ENCODE results near the gene COG3.
A peak's percentile ranks its signal among the peaks of the same experiment; 100 is the strongest.

The COG3 gene

DNA sequence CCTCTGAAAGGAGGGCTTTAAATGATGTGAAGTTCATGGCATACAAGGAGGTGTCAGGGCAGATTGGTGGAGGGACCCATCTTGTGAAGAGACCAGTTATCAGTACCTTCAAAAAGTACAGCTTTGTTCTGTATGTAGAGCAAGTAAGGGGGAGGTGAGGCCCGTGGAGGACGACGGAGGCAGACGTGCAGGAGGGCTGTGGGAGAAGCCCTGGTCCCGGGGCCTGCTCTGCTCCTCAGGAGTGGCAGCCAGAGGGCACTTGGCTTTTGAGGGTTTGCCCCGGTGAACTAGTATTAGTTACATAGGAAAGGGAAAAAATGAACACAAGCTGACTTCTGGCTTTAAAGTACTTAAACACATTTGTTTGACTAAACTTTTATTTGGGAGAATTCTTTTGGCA lies 42.1 kb downstream of the COG3 start:
- no peak for DNase-seq (ENCODE audit: low read depth)

DNA sequence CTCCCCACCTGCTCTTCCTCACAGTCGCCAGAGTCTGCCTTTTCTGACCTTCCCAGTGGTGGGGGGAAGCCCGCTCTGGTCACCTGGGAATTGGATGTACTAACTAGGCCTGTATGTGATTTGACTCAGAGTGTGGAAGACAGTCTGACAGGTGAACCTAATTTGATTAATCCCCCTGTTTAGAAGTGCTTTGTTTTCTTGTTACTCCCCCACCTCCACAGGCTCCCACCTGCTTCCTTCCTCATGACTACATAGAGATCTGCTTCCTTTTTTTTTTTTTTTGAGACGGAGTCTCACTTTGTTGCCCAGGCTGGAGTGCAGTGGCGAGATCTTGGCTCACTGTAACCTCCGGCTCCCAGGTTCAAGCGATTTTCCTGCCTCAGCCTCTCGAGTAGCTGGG lies 44.0 kb downstream of the COG3 start:
- DNase-seq (ENCODE audit: low read depth): no peak

DNA sequence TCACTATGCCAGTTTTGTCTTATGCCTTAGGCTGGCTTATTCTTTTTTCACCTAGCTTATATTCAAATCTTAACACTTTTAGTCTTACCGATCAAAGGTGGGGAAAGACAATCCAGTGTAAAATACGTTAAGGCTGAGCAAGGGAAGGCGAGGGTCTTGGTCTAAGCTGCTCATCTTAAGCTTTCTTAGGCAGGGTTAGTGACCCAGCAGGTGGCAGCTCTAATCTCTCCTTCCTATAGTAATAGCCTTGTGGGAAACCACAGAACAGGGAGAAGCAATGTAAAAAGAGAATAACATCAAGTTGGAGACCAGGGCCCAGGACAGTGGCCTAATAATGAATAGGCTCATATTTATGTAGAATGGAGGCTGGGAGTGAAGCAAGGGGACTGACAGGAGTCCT lies 45.9 kb downstream of the COG3 start:
- DNase-seq (ENCODE audit: low read depth): no peak

DNA sequence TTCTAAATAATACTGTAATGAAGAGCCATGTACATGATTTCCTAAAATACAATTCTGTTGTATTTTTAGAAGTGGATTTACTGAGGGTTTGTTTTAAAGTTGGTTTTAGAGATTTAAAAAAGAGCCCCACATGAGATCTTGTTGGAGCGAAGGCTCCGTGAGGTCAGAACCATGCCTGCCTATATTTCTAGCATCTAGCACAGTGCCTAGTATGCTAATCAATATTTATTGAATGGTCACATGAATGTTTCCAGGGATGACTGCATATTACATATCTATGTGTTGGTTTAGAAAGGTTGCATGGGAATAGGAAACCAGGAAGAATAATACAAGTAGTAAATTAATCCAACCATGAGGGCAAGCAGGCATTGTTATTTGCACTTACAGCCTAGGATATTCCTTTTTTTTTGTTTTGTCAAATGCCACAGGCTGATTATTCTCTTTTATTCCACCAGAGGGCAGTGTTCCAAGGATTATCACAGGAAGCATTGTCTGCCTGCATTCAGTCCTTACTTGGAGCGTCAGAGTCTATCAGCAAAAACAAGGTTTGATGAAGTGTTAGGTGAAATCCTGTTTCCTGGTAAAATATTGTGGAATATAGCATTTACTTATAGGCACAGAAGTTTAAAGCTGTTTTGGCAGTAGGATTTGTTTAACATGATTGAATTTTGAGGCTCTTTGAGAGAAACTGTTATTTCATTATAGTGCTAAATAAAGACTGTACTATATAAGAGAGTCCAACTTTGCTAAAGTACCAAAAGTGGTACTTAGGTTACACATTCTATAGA lies 46.8 kb downstream of the COG3 start:
- DNase-seq (ENCODE audit: low read depth): peak; percentile 84

DNA sequence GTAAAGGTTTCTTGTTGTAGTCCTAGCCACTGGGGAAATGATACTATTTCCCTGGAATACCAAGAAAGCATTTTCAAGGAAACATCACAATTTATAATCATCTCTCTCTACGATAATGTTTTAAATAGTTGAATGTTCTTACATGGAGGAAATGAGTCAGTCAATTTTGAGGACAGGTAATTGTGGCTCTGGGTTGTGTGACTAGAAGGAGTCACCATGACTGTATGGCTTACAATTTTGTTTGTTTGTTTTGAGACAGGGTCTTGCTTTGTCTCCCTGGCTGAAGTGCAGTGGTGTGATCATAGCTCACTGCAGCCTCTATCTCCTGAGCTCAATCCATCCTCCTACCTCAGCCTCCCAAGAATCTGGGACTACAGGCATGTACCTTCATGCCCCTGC lies 47.4 kb downstream of the COG3 start:
- peak; percentile 75 for DNase-seq (ENCODE audit: low read depth)

DNA sequence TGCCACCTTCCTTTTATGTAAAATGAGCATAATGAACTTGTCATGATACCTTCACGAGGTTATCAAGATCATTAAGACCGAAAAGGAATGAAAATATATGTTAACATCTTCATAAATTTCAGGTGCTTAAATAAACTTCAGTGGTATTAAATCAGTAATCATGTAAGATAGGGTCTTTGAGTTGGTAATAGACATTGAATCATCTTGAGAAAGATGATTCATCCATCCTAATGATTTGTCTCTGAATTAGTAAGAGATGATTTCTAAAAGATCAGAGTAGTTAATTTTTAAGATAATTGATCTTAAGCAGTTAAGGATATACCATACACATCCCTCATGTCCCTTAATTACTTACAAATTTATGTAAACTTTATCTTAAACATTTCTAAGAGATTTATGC lies 52.0 kb downstream of the COG3 start:
- DNase-seq (ENCODE audit: low read depth): peak; percentile 10

DNA sequence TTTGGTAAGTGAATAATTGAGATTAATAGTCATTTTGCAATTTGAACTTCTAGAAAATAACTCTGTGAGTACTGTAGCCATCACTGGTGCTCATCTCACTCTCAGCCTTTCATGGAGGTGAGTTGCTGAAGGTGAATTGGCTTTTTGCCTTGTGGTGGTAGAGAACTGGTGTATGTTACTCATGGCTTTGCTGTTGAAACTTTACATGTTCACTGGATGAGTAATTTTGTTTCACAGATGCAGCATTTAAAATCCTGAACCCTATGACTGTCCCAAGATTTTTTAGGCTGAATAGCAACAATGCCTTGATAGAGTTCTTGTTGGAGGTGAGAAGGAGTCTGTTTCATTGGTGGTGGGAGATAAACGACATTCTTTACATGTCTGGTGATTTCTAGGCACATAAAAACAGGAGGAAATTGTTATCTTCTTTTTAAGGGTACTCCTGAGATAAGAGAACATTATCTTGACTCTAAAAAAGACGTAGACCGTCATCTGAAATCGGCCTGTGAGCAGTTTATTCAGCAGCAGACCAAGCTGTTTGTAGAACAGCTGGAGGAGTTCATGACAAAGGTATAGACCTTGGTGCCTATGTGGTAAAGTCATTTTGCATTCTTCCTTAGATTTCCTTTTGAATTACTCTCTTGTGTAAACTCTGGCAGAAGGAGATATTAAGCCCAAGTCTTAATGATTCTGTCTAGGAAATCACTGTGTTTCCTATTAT lies 53.9 kb downstream of the COG3 start:
- peak; percentile 87 for DNase-seq (ENCODE audit: low read depth)

DNA sequence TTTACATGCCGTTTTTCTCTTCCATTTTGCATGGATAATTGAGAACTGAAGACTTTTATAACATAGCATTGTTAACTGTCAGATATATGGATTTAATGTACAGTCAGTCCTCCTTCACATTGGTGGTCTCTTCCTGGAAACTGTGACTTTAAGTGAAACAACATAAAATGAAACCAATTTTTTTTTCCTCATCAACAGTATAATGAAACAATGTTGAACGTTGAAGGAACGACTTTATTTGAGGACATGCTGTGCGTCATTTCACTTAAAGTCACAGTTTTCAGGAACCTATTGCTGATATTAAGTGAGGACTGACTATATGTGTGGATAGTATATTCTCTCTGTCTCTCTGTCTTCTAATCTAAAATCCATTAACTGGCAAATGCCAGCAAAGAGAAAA lies 54.8 kb downstream of the COG3 start:
- DNase-seq (ENCODE audit: low read depth): no peak

DNA sequence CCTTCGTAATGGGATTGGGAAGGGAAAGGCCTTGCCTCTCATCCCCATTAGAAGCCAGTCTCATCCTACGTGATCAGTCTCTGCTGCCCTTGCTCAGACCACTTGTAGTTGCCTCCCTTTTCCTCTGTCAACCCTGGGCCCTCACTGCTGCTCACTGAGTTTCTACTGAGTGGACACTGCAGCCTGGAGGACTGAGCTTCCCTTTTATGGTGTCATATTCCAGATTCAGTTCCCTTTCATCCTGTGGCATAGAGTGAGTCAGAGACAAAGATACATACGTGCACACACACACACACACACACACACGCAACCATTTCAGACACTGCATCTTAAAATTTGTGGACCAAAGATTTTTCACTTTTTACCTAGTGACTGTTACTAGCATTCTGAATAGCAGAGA lies 56.6 kb downstream of the COG3 start:
- DNase-seq (ENCODE audit: low read depth): peak; percentile 81

DNA sequence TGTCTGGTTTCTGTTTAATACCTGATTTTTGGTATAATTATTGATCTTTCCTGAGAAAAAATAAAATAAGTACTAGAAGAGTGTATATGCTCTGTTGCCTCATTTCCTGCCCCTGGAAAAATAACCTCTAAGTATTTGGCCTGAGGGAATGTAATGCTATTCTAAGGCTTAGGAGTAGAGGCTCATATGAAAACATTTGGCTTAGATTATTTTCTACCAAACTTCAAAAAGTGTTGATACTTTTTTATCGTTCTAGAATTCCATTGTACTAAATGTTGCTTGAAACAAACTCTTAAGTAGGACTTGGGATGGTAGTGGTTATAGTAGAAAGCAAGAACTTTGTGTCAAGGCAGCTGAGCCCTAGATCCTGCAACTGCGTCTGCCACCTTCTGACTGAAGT lies 57.8 kb downstream of the COG3 start:
- DNase-seq (ENCODE audit: low read depth): peak; percentile 54

DNA sequence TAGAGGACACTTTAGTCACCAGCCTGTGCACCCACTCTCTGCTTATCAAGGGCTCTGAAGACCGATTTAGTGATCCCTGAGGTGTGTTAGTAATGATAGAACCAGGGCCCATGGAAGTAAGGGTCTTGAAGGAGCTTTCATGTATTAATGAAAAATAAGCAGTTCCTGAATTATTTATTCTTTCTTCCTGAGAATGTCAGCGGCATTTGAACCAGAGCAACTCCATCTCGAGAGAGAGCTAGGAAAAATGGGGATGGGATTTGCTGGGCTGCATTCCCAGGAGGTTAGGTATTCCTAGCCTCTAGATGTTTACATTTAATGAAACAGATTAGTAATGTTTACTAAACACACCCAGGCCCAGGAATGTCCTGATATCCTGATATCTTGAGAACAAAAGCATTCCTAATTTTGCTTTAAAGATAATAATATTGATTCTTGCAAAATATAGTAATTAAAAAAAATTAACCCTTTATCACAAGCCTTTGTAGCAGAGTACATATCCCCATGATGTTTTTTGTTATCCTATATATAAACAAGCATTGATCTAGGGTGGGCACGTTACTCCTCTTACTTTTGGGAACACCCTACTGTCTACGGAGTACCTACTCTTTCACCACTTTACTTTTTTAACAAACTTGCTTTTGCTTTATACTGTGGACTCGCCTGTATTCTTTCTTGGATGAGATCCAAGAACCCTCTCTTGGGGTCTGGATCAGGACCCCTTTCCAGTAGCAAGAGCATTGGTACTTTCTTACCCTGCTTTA lies 63.1 kb downstream of the COG3 start:
- DNase-seq (ENCODE audit: low read depth): peak; percentile 68

DNA sequence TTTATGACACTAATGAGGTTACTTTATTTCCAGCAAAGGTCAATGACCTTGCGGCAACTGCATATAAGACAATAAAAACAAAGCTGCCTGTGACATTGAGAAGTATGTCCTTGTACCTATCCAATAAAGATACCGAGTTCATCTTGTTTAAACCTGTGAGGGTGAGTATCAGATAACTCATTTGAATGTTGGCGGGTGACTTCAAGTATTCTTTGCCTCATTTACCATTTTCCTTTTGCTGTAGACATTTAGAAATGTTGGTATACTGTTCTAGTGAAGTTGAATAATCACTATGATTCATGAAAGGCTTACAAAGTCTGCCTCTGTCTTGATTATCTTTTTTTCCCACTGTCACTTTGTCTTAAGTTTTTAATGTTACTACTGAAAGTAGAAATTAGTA lies 65.0 kb downstream of the COG3 start:
- DNase-seq (ENCODE audit: low read depth): no peak

DNA sequence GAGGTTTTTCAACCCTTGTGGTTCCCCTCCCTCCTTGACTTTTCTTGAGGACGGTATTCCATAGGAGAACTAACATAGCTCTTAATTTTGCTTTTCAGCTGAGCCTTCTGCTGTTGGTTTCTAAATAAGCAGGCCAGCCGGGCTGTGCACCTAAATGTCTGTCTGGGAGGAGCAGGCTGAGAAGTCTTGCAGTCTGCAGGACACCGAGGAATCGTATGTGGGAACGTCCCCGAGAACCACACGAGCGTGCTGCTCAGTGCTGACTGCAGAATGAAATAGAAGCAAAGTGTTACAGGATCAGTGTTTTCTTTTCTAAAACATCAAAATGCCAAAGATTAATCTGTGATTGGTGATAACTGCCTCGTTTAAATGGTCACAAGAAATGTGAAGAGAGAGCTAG lies 69.9 kb downstream of the COG3 start:
- DNase-seq (ENCODE audit: low read depth): no peak

DNA sequence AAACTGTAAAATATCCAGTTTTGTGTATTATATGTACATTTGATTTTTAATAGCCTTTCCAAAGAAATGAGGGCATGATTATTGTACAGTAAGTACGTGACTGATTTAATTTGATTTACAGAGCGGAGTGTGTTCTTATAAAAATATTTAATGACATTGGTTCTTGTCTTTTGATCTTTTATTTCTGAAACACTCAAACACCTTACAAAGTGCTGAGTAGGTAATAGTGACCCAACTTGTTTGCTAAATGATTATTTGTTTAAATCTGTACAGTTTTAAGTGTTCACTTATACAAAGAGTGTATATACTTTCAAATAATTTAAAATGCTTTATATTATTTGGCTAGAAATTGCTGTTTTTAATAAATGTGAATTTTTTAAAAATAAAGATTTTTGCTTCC lies 71.5 kb downstream of the COG3 start:
- DNase-seq (ENCODE audit: low read depth): no peak

DNA sequence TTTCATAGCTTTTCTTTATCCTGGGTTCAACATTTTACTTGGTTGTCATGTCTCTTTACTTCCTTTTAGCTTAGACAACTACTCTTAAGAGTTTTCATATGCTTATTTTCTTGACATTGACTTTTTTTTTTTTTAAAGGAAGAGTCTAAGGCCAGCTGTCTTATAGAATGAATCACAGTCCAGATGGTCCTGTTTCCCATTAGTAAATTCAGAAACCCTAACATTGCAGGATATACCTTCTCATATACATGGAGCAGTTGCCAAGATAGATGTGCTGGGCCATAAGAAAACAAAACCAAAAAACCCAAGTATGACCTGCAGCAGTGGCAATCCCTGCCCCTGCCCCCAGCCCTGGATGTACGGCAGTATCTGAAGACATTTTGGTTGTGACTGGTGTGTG lies 72.8 kb downstream of the COG3 start:
- no peak for DNase-seq (ENCODE audit: low read depth)

DNA sequence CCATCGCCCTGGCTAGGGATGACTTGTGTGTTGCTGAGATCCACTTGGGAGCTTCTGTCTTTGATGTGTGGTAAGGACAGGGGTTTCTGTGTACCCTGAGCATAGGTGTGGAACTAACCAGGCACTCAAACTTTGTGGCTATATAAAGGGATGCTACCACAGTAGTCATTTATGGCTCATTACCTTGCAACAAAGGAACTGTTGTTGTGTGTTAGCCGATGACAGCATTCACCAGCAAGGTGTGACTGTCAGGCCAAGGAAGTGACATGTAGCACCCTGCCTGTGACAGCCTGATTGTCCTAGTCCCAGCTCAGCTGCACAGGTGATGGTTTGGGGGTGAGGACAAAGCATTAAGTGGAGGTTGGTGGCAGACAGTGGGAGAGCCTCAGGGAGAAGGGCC lies 73.6 kb downstream of the COG3 start:
- no peak for DNase-seq (ENCODE audit: low read depth)

DNA sequence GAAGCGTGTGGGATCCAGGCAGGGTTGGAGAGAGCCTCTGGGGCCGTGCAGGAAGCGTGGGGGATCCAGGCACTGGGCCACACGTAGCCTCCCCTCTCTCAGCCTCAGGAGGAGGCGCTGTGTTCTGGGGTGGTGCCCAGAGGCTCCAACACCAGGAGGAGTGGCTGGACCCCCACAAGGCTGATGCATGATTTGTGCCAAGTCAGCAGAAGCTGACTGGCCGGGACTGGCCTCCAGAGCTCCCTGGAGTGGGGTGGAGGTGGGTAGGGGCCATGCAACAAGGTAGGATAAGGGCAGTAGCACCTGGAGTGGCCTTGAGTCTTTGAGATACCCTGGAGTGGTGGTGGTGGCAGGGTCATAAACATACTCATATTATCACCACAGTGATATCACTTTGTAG lies 75.5 kb downstream of the COG3 start:
- no peak for DNase-seq (ENCODE audit: low read depth)

DNA sequence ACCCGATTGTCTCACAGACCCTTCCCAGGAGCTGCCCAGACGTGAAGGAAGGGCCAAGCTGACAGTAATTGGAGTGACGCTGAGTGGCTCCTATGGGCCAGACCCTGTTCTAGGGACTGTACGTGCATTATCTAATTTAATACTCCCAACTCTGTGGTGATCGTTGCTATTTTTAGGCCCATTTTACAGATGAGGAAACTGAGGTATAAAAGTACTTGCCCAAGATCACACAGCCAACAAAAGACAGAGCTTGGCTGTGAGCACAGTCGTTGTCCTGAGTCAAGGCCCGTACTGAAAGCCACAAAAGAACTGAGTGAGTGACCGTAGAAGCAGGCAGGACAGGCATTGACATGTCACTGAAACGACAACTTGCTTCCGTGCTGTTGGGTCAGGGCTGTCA lies 76.1 kb downstream of the COG3 start:
- DNase-seq (ENCODE audit: low read depth): no peak

DNA sequence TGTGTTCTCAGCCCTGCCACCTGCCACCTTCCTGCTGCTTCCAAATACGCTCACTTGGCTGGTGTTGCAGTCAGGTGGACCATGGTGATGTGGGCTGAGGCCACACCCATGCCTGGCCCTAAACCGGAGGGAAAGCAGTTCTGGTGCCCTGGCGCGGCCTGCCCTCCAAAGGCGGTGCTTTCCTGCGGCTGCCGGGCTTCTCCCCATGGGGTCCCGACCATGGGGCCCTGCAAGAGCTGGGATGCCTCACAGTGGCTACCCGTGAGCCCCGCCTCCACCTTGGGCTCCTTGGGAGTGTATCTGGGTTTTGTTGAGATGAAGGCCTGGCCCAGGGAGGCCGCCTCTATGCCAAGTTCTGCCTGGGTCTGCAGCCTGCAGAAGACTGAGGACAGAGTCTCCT lies 77.1 kb downstream of the COG3 start:
- no peak for DNase-seq (ENCODE audit: low read depth)

DNA sequence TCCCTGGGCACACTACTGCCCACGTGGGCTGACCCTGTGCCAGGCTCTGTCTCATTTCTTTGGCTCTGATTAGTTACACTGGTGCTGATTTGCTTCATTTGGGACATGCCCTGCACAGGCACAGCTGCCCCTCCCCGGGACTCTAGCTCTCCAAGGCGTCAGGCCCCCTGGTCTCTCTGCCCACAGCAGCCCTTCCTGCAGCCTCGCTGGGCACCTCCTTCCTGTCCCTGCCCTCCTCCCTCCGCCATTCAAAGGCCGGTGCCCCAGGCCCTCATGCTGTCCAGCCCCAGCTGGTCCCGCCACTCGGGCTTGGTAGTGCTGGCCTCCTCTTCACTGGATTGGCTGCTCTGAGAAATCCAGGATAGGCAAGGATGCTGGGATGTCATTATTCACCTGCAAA lies 77.7 kb downstream of the COG3 start:
- DNase-seq (ENCODE audit: low read depth): no peak

DNA sequence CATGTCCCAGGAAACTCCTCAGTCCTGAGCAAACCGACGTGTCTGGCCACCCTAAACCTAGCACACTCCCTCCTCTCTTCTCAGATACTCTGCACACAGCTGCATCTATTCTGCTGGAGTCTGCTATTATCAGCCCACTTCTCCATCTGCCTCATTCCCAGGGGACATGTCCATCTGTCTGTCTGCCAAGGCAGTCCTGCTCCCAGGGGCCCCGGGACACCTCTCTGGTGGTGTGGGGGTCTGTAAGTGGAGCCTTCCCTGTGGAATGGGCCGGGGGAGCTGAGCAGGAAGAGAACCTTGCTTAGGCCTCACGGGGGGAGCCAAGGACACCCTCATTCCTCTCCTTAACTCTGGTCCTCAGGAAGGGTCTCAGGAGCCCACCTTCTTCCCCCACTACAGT lies 78.1 kb downstream of the COG3 start:
- DNase-seq (ENCODE audit: low read depth): no peak

DNA sequence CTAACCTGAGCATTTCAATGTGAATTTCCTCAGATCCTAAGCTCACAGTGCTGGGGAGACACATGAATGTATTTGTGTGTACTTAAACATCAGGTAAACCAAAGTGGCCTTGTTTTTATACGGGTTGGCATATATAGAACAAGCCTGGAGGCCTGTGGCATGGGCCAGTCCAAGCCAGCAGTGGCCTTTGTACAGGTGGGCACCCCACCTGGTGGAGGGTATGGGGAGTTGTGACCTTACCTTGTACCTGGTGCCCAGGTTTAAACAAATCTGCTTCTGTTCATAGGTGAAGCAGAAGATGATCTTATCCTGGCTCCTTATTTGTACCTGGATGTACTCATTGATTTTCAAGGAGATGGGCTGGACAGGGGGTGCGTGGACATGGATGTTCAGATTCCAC lies 79.8 kb downstream of the COG3 start:
- DNase-seq (ENCODE audit: low read depth): no peak

Data from ELR (cell line).